GM23338 (cell line): Measurements from ENCODE around the gene EXOSC7. TPM values are rescaled to one million over a fixed set of nuclear protein-coding genes. Genes with fewer than 3 reads are reported as not detected.

Source experiments
- ATAC-seq: fragments of 200-7000 bp; cut with Tn5 transposase; 3 replicates; pipeline ENCODE4 v1.9.1; 2020
- DNase-seq: peaks from one replicate; pipeline ENCODE4 v3.0.0-alpha.2; 2015; ENCODE audit warnings: low spot score
- H2AFZ ChIP-seq: fragments of 200-600 bp; sonication (generic); 2 replicates; pipeline ENCODE4 v1.8.0; 2016; ENCODE audit warnings: antibody characterized with exemption, mild to moderate bottlenecking, moderate library complexity
- H3F3A ChIP-seq: fragments of 200-600 bp; sonication (generic); replicated peaks from 2 replicates; pipeline ENCODE4 v1.8.0; 2017; ENCODE audit warnings: antibody characterized with exemption, mixed run types, low read depth
- H3K27ac ChIP-seq: fragments of 200-600 bp; sonication (generic); 2 replicates; pipeline ENCODE4 v1.6.1; 2016; ENCODE audit warnings: low read depth
- H3K27me3 ChIP-seq: fragments of 200-600 bp; sonication (generic); 2 replicates; pipeline ENCODE4 v1.8.0; 2016; ENCODE audit warnings: mild to moderate bottlenecking, mixed run types, moderate library complexity; ENCODE audit not compliant: insufficient read depth
- H3K36me3 ChIP-seq: fragments of 200-600 bp; sonication (generic); 2 replicates; pipeline ENCODE4 v1.8.0; 2016; ENCODE audit warnings: mild to moderate bottlenecking; ENCODE audit not compliant: insufficient read depth
- H3K4me1 ChIP-seq: fragments of 200-600 bp; sonication (generic); 2 replicates; pipeline ENCODE4 v1.8.0; 2016; ENCODE audit warnings: mild to moderate bottlenecking, moderate library complexity; ENCODE audit not compliant: insufficient read depth
- H3K4me2 ChIP-seq: fragments of 200-600 bp; sonication (generic); 2 replicates; pipeline ENCODE4 v1.7.1; 2017; ENCODE audit warnings: mixed run types
- H3K4me3 ChIP-seq: fragments of 200-600 bp; sonication (generic); 2 replicates; pipeline ENCODE4 v1.6.1; 2016; ENCODE audit warnings: mixed run types
- H3K79me2 ChIP-seq: fragments of 200-600 bp; sonication (generic); replicated peaks from 2 replicates; pipeline ENCODE4 v1.8.0; 2017; ENCODE audit warnings: mild to moderate bottlenecking; ENCODE audit not compliant: insufficient read depth
- H3K9me2 ChIP-seq: fragments of 200-600 bp; sonication (generic); 2 replicates; pipeline ENCODE4 v1.8.0; 2017; ENCODE audit not compliant: insufficient read depth
- H4K20me1 ChIP-seq: fragments of 200-600 bp; sonication (generic); replicated peaks from 2 replicates; pipeline ENCODE4 v1.8.0; 2017; ENCODE audit warnings: mild to moderate bottlenecking; ENCODE audit not compliant: insufficient read depth
- H3K27ac Mint-ChIP-seq: 2 replicates; pipeline ENCODE4 v1.8.0; 2020; ENCODE audit warnings: inconsistent platforms, mild to moderate bottlenecking, moderate library complexity, mixed read lengths
- H3K27me3 Mint-ChIP-seq: 3 replicates; pipeline ENCODE4 v1.8.0; 2022; ENCODE audit warnings: low read depth, mild to moderate bottlenecking, moderate library complexity, mixed read lengths, inconsistent platforms; ENCODE audit not compliant: insufficient read depth, poor library complexity
- H3K36me3 Mint-ChIP-seq: 3 replicates; pipeline ENCODE4 v1.8.0; 2021; ENCODE audit warnings: low read depth, mild to moderate bottlenecking, inconsistent platforms, moderate library complexity, mixed read lengths
- H3K4me1 Mint-ChIP-seq: 3 replicates; pipeline ENCODE4 v1.8.0; 2020; ENCODE audit warnings: mild to moderate bottlenecking, inconsistent platforms, mixed read lengths
- H3K4me3 Mint-ChIP-seq: 3 replicates; pipeline ENCODE4 v1.8.0; 2021; ENCODE audit warnings: moderate library complexity, mild to moderate bottlenecking, inconsistent platforms, mixed read lengths
- H3K9me3 Mint-ChIP-seq: 3 replicates; pipeline ENCODE4 v1.8.0; 2020; ENCODE audit warnings: moderate library complexity, mild to moderate bottlenecking, inconsistent platforms, mixed read lengths
- CREB1 ChIP-seq: fragments of 250-450 bp; sonication (Bioruptor Pico); IDR thresholded peaks from 2 replicates; pipeline ENCODE4 v1.5.0; 2020; ENCODE audit warnings: low read depth, mild to moderate bottlenecking, moderate library complexity
- ETS1 ChIP-seq: IDR thresholded peaks from 2 replicates; pipeline ENCODE4 v1.6.1; 2016; ENCODE audit warnings: antibody characterized with exemption
- EZH2phosphoT487 ChIP-seq: fragments of 200-600 bp; sonication (generic); IDR thresholded peaks from one replicate; pipeline ENCODE4 v1.8.1; 2018; ENCODE audit warnings: antibody characterized with exemption; ENCODE audit not compliant: unreplicated experiment
- JUNB ChIP-seq: IDR thresholded peaks from one replicate; pipeline ENCODE4 v1.6.1; 2016; ENCODE audit warnings: antibody characterized with exemption; ENCODE audit not compliant: unreplicated experiment
- NANOG ChIP-seq: IDR thresholded peaks from 2 replicates; pipeline ENCODE4 v1.6.1; 2016; ENCODE audit warnings: antibody characterized with exemption, borderline replicate concordance
- POLR2AphosphoS5 ChIP-seq: IDR thresholded peaks from 2 replicates; pipeline ENCODE4 v1.6.1; 2016; ENCODE audit warnings: antibody characterized with exemption, low read depth
- STAT1 ChIP-seq: IDR thresholded peaks from one replicate; pipeline ENCODE4 v1.6.1; 2016; ENCODE audit warnings: antibody characterized with exemption; ENCODE audit not compliant: unreplicated experiment
- ZNF331 ChIP-seq: fragments of 250-450 bp; sonication (Bioruptor Pico); IDR thresholded peaks from 2 replicates; pipeline ENCODE4 v1.5.0; 2020; ENCODE audit warnings: low read depth, mild to moderate bottlenecking, moderate library complexity
- polyA plus RNA-seq: library from polyadenylated mRNA; unstranded; fragments of >200 nt; fragmentation: Nextera tagmentation; extraction: Ambion mirVana; gene quantifications from 2 replicates; pipeline ENCODE4 v1.2.1, GENCODE V29; 2016
- total RNA-seq: library from RNA; depleted of rRNA; stranded (reverse); fragments of >200 nt; shearing (Covaris generic); gene quantifications from 2 replicates; pipeline ENCODE4 v1.2.3, GENCODE V29; 2014
- TF ChIP-seq, protein P1 (sequence below): IDR thresholded peaks from one replicate; pipeline ENCODE4 v1.6.1; 2018; ENCODE audit warnings: antibody characterized with exemption; ENCODE audit not compliant: unreplicated experiment
- TF ChIP-seq, protein P2 (sequence below): fragments of 250-450 bp; sonication (Bioruptor Pico); IDR thresholded peaks from 2 replicates; pipeline ENCODE4 v1.5.0; 2020; ENCODE audit warnings: mild to moderate bottlenecking, moderate library complexity

The EXOSC7 gene
- total and polyA plus RNA-seq, 2 experiments from 2014 or later, result 84.8 to 120 TPM

GRCh38 chr3:45034612-45035252 is 58.7 kb downstream of the EXOSC7 start:
- peaks cover 30% of the 10 kb centered on the region; the same call in 2 of the 3 replicates for H3K4me1 Mint-ChIP-seq
- ATAC-seq, result no peak

More at GRCh38 chr3:45034612-45035252, 58.7 kb downstream of the EXOSC7 start:
- Mint-ChIP-seq H3K36me3 (no peaks in the 10 kb centered on the region), H3K27me3 (peaks cover 52% of the 10 kb centered on the region), H3K27ac (no peak overlapping the region), H3K9me3 (no peaks in the 10 kb centered on the region), H3K4me3 (no peak overlapping the region)
- no peak overlapping the region for H2AFZ ChIP-seq
- no peak overlapping the region for H3K4me3 ChIP-seq
- no peak for DNase-seq
- H3K27me3 ChIP-seq, result peaks cover 40% of the 10 kb centered on the region
- no peak overlapping the region for H3K4me2 ChIP-seq
- H3F3A ChIP-seq, result 0 out of 2 replicates have a peak, but pooled peaks cover 4% of the 10 kb centered on the region
- TF ChIP-seq, protein P1, sequence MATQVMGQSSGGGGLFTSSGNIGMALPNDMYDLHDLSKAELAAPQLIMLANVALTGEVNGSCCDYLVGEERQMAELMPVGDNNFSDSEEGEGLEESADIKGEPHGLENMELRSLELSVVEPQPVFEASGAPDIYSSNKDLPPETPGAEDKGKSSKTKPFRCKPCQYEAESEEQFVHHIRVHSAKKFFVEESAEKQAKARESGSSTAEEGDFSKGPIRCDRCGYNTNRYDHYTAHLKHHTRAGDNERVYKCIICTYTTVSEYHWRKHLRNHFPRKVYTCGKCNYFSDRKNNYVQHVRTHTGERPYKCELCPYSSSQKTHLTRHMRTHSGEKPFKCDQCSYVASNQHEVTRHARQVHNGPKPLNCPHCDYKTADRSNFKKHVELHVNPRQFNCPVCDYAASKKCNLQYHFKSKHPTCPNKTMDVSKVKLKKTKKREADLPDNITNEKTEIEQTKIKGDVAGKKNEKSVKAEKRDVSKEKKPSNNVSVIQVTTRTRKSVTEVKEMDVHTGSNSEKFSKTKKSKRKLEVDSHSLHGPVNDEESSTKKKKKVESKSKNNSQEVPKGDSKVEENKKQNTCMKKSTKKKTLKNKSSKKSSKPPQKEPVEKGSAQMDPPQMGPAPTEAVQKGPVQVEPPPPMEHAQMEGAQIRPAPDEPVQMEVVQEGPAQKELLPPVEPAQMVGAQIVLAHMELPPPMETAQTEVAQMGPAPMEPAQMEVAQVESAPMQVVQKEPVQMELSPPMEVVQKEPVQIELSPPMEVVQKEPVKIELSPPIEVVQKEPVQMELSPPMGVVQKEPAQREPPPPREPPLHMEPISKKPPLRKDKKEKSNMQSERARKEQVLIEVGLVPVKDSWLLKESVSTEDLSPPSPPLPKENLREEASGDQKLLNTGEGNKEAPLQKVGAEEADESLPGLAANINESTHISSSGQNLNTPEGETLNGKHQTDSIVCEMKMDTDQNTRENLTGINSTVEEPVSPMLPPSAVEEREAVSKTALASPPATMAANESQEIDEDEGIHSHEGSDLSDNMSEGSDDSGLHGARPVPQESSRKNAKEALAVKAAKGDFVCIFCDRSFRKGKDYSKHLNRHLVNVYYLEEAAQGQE, result no peak
- TF ChIP-seq POLR2AphosphoS5 (no peak), ETS1 (no peak), NANOG (no peak), JUNB (no peak), EZH2phosphoT487 (no peak), ZNF331 (CRISPR knock-in tag) (no peak), CREB1 (CRISPR knock-in tag) (no peak), STAT1 (no peak)
- TF ChIP-seq, protein P2, sequence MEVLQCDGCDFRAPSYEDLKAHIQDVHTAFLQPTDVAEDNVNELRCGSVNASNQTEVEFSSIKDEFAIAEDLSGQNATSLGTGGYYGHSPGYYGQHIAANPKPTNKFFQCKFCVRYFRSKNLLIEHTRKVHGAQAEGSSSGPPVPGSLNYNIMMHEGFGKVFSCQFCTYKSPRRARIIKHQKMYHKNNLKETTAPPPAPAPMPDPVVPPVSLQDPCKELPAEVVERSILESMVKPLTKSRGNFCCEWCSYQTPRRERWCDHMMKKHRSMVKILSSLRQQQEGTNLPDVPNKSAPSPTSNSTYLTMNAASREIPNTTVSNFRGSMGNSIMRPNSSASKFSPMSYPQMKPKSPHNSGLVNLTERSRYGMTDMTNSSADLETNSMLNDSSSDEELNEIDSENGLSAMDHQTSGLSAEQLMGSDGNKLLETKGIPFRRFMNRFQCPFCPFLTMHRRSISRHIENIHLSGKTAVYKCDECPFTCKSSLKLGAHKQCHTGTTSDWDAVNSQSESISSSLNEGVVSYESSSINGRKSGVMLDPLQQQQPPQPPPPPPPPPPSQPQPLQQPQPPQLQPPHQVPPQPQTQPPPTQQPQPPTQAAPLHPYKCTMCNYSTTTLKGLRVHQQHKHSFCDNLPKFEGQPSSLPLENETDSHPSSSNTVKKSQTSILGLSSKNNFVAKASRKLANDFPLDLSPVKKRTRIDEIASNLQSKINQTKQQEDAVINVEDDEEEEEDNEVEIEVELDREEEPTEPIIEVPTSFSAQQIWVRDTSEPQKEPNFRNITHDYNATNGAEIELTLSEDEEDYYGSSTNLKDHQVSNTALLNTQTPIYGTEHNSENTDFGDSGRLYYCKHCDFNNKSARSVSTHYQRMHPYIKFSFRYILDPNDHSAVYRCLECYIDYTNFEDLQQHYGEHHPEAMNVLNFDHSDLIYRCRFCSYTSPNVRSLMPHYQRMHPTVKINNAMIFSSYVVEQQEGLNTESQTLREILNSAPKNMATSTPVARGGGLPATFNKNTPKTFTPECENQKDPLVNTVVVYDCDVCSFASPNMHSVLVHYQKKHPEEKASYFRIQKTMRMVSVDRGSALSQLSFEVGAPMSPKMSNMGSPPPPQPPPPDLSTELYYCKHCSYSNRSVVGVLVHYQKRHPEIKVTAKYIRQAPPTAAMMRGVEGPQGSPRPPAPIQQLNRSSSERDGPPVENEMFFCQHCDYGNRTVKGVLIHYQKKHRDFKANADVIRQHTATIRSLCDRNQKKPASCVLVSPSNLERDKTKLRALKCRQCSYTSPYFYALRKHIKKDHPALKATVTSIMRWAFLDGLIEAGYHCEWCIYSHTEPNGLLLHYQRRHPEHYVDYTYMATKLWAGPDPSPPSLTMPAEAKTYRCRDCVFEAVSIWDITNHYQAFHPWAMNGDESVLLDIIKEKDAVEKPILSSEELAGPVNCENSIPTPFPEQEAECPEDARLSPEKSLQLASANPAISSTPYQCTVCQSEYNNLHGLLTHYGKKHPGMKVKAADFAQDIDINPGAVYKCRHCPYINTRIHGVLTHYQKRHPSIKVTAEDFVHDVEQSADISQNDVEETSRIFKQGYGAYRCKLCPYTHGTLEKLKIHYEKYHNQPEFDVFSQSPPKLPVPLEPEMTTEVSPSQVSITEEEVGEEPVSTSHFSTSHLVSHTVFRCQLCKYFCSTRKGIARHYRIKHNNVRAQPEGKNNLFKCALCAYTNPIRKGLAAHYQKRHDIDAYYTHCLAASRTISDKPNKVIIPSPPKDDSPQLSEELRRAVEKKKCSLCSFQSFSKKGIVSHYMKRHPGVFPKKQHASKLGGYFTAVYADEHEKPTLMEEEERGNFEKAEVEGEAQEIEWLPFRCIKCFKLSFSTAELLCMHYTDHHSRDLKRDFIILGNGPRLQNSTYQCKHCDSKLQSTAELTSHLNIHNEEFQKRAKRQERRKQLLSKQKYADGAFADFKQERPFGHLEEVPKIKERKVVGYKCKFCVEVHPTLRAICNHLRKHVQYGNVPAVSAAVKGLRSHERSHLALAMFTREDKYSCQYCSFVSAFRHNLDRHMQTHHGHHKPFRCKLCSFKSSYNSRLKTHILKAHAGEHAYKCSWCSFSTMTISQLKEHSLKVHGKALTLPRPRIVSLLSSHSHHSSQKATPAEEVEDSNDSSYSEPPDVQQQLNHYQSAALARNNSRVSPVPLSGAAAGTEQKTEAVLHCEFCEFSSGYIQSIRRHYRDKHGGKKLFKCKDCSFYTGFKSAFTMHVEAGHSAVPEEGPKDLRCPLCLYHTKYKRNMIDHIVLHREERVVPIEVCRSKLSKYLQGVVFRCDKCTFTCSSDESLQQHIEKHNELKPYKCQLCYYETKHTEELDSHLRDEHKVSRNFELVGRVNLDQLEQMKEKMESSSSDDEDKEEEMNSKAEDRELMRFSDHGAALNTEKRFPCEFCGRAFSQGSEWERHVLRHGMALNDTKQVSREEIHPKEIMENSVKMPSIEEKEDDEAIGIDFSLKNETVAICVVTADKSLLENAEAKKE (CRISPR knock-in tag), result no peak
- no peaks in the 10 kb centered on the region for H3K79me2 ChIP-seq
- no peaks in the 10 kb centered on the region for H3K9me2 ChIP-seq
- no peaks in the 10 kb centered on the region for H4K20me1 ChIP-seq
- H3K27ac ChIP-seq, result no peak overlapping the region
- H3K4me1 ChIP-seq, result peaks cover 13% of the 10 kb centered on the region
- no peaks in the 10 kb centered on the region for H3K36me3 ChIP-seq
